CD4-positive, alpha-beta T cell treated with Interleukin-17A for 4 hours (primary cell): ENCODE data around the gene RBFOX2.
A peak's percentile ranks its signal among the peaks of the same experiment; 100 is the strongest.

Experiments used
- DNase-seq: peaks from one replicate; pipeline ENCODE4 v3.0.0-alpha.2; 2020; ENCODE audit warnings: mixed read lengths

RBFOX2 gene

GRCh38 chr22:35970616-35971455, 57.8 kb downstream of the RBFOX2 start:
- no peak for DNase-seq

GRCh38 chr22:35967046-35967397, 61.6 kb downstream of the RBFOX2 start:
- no peak for DNase-seq

- DNase-seq = no peak
Observed at GRCh38 chr22:35966314-35967045, 62.1 kb downstream of the RBFOX2 start.

GRCh38 chr22:35963237-35963810, 65.3 kb downstream of the RBFOX2 start:
- no peak for DNase-seq

- no peak for DNase-seq
Observed at GRCh38 chr22:35961480-35962295, 66.9 kb downstream of the RBFOX2 start.

GRCh38 chr22:35960854-35961253, 67.8 kb downstream of the RBFOX2 start:
- no peak for DNase-seq

GRCh38 chr22:35959121-35959800, 69.4 kb downstream of the RBFOX2 start:
- DNase-seq = no peak

- no peak for DNase-seq
Observed at GRCh38 chr22:35958334-35958733, 70.3 kb downstream of the RBFOX2 start.

- DNase-seq = no peak
Observed at GRCh38 chr22:35957589-35957988, 71.0 kb downstream of the RBFOX2 start.

- no peak for DNase-seq
Observed at GRCh38 chr22:35956850-35957249, 71.8 kb downstream of the RBFOX2 start.

GRCh38 chr22:35955546-35955945, 73.1 kb downstream of the RBFOX2 start:
- DNase-seq = no peak

GRCh38 chr22:35952576-35952975, 76.0 kb downstream of the RBFOX2 start:
- no peak for DNase-seq

- DNase-seq = no peak
Observed at GRCh38 chr22:35950262-35950661, 78.4 kb downstream of the RBFOX2 start.

- no peak for DNase-seq
Observed at GRCh38 chr22:35949243-35949642, 79.4 kb downstream of the RBFOX2 start.

- DNase-seq = no peak
Observed at GRCh38 chr22:35947794-35948425, 80.7 kb downstream of the RBFOX2 start.

GRCh38 chr22:35944458-35944857, 84.2 kb downstream of the RBFOX2 start:
- no peak for DNase-seq

- DNase-seq = no peak
Observed at GRCh38 chr22:35940166-35940565, 88.5 kb downstream of the RBFOX2 start.

- DNase-seq = no peak
Observed at GRCh38 chr22:35938226-35938625, 90.4 kb downstream of the RBFOX2 start.

- no peak for DNase-seq
Observed at GRCh38 chr22:35930933-35931332, 97.7 kb downstream of the RBFOX2 start.

- no peak for DNase-seq
Observed at GRCh38 chr22:35928285-35928798, 100.3 kb downstream of the RBFOX2 start.

GRCh38 chr22:35923026-35923425, 105.6 kb downstream of the RBFOX2 start:
- DNase-seq = no peak

GRCh38 chr22:35921777-35922176, 106.8 kb downstream of the RBFOX2 start:
- DNase-seq = peak; percentile 43
